Measurements from ENCODE around the gene ARVCF. TPM values are rescaled to one million over a fixed set of nuclear protein-coding genes. Genes with fewer than 3 reads are reported as not detected.
A peak's percentile ranks its signal among the peaks of the same experiment; 100 is the strongest.

The ARVCF gene
- polyA plus RNA-seq, 1 experiment = 5.6 TPM

- DNase-seq (ENCODE audit: low read depth, low spot score) = peak; percentile 54
- ChIA-PET POLR2A (interaction anchor here (0.6 to 1.7 kb wide), 3 partner anchors 34 to 757 kb away, joined by 3 to 9 read pairs (median 3); no protein-coding TSS in a partner anchor), CTCF (interaction anchor here (0.6 to 2.2 kb wide), 3 partner anchors 29 to 1113 kb away, joined by 3 to 6 read pairs (median 3); no protein-coding TSS in a partner anchor)
- Histone ChIP-seq H3K4me3 (ENCODE audit: low read depth, low read length) (peak within 1 kb of the TSS; percentile 93), H3K27ac (ENCODE audit: low read depth, low read length) (peak within 1 kb of the TSS; percentile 68), H3K27me3 (ENCODE audit: control insufficient read depth, insufficient read depth, low read length) (peaks cover 16% of the 10 kb centered on the region), H3K9me3 (ENCODE audit: control insufficient read depth, insufficient read depth, low read length) (peaks cover 4% of the 10 kb centered on the region; the same call in 1 of the 2 replicates)
- no peak for TF ChIP-seq CTCF (IDR thresholded peaks at IDR 0.05; ENCODE audit: low read depth, low read length)
Measured at GRCh38 chr22:20020533-20021195, 4.0 kb upstream of the ARVCF start, which contains the start of gene TANGO2. TSS of gene TANGO2 (plus strand) at chr22:20021110. CDS start at chr22:20036799, 15,689 bp downstream.

GRCh38 chr22:20019661-20020532, 3.3 kb upstream of the ARVCF start:
- Histone ChIP-seq H3K9me3 (ENCODE audit: control insufficient read depth, insufficient read depth, low read length) (peaks cover 4% of the 10 kb centered on the region; the same call in 1 of the 2 replicates), H3K27ac (ENCODE audit: low read depth, low read length) (no peak overlapping the region), H3K4me3 (ENCODE audit: low read depth, low read length) (peak overlapping the region; percentile 62), H3K27me3 (ENCODE audit: control insufficient read depth, insufficient read depth, low read length) (peaks cover 23% of the 10 kb centered on the region)
- ChIA-PET POLR2A (interaction anchor here (1.0 to 1.7 kb wide), 3 partner anchors 18 to 35 kb away, joined by 3 to 9 read pairs (median 3); no protein-coding TSS in a partner anchor), CTCF (interaction anchor here (0.6 to 2.2 kb wide), 3 partner anchors 29 to 1112 kb away, joined by 3 to 6 read pairs (median 3); no protein-coding TSS in a partner anchor)
- no peak for DNase-seq (ENCODE audit: low read depth, low spot score)
- TF ChIP-seq CTCF (IDR thresholded peaks at IDR 0.05; ENCODE audit: low read depth, low read length) = no peak

- DNase-seq (ENCODE audit: low read depth, low spot score) = no peak
- no peak overlapping the region for H3K27ac ChIP-seq (ENCODE audit: low read depth, low read length)
- POLR2A ChIA-PET = no interaction called here
- CTCF ChIA-PET = no interaction called here
- H3K9me3 ChIP-seq (ENCODE audit: control insufficient read depth, insufficient read depth, low read length) = peaks cover 4% of the 10 kb centered on the region; the same call in 1 of the 2 replicates
- TF ChIP-seq CTCF (IDR thresholded peaks at IDR 0.05; ENCODE audit: low read depth, low read length) = no peak
- H3K27me3 ChIP-seq (ENCODE audit: control insufficient read depth, insufficient read depth, low read length) = peaks cover 29% of the 10 kb centered on the region
- no peak overlapping the region for H3K4me3 ChIP-seq (ENCODE audit: low read depth, low read length)
Measured at GRCh38 chr22:20018001-20018400, 1.4 kb upstream of the ARVCF start.

- no peak overlapping the region for H3K4me3 ChIP-seq (ENCODE audit: low read depth, low read length)
- CTCF ChIA-PET = no interaction called here
- POLR2A ChIA-PET = no interaction called here
Measured at GRCh38 chr22:20017622-20017958, 967 bp upstream of the ARVCF start.

More at GRCh38 chr22:20017622-20017958, 967 bp upstream of the ARVCF start:
- Histone ChIP-seq H3K27ac (ENCODE audit: low read depth, low read length) (no peak overlapping the region), H3K9me3 (ENCODE audit: control insufficient read depth, insufficient read depth, low read length) (peaks cover 4% of the 10 kb centered on the region; the same call in 1 of the 2 replicates), H3K27me3 (ENCODE audit: control insufficient read depth, insufficient read depth, low read length) (peaks cover 29% of the 10 kb centered on the region)
- no peak for TF ChIP-seq CTCF (IDR thresholded peaks at IDR 0.05; ENCODE audit: low read depth, low read length)
- DNase-seq (ENCODE audit: low read depth, low spot score) = no peak

Data from AG04450 (cell line).